Measurements from ENCODE around the gene WWC1.

GRCh38 chr5:168426007-168426863 is 134.8 kb downstream of the WWC1 start:
- TF ChIP-seq CTCF (conservative IDR thresholded peaks at IDR 0.05) = no peak
- no peak for TF ChIP-seq EZH2 (IDR thresholded peaks at IDR 0.05; ENCODE audit: low read depth)

Data from PC-9 (cell line).